ENCODE measurements around the gene NEU2. TPM values are rescaled to one million over a fixed set of nuclear protein-coding genes. Genes with fewer than 3 reads are reported as not detected.

The NEU2 gene
- total RNA-seq, 1 experiment from 2014 or later: not detected

GRCh38 chr2:233039212-233039845 is 6.9 kb downstream of the NEU2 start (continued):
- TF ChIP-seq TCF7L2 (IDR thresholded peaks at IDR 0.05; ENCODE audit: borderline replicate concordance, extremely low read depth, insufficient read depth, insufficient read length) (no peak), SRF (IDR thresholded peaks at IDR 0.05; ENCODE audit: low read depth) (no peak), EZH2 (IDR thresholded peaks at IDR 0.05) (no peak), EZH2phosphoT487 (IDR thresholded peaks at IDR 0.05; ENCODE audit: borderline replicate concordance) (no peak), CTCF (IDR thresholded peaks at IDR 0.05 in 2 of 3, conservative IDR thresholded peaks at IDR 0.05 in 1 of 3; ENCODE audit: borderline replicate concordance in 1 of 3, insufficient read depth in 1 of 3, low read depth in 2 of 3, low read length in 2 of 3) (no peak), JUND (IDR thresholded peaks at IDR 0.05) (no peak), CEBPB (IDR thresholded peaks at IDR 0.05; ENCODE audit: low read depth) (no peak), ELF1 (IDR thresholded peaks at IDR 0.05; ENCODE audit: borderline replicate concordance, low read depth) (no peak), FOSL1 (IDR thresholded peaks at IDR 0.05; ENCODE audit: low read depth) (no peak), POLR2AphosphoS5 (IDR thresholded peaks at IDR 0.05; ENCODE audit: low read depth, low read length) (no peak)

GRCh38 chr2:233039846-233040530 is 7.5 kb downstream of the NEU2 start:
- intact Hi-C loops (cut with micrococcal nuclease): no loop called here
- peaks cover 0 to 4% of the 10 kb centered on the region in 2 experiments; a peak in 1 of 4 replicates for H3K9me3 ChIP-seq (ENCODE audit: control insufficient read depth in 1 of 2, insufficient read depth in 1 of 2, low read depth in 1 of 2, low read length in 2 of 2)
- H3K9me2 ChIP-seq (ENCODE audit: insufficient read depth): no peaks in the 10 kb centered on the region
- BruUV-seq (replicated peaks): no TSS peak
- no peaks in the 10 kb centered on the region for H3K4me1 ChIP-seq (ENCODE audit: control insufficient read depth in 1 of 2, insufficient read depth in 2 of 2, low read length in 2 of 2)
- no peak overlapping the region for H3K27ac ChIP-seq (ENCODE audit: low read depth, low read length)
- H3K27me3 ChIP-seq (ENCODE audit: insufficient read depth, low read length): no peaks in the 10 kb centered on the region
- no peak overlapping the region for H3K4me3 ChIP-seq (replicated peaks in 1 of 2; ENCODE audit: low read depth in 1 of 2, low read length in 2 of 2)
- H3K36me3 ChIP-seq (ENCODE audit: control insufficient read depth in 1 of 2, insufficient read depth in 2 of 2, low read length in 2 of 2): no peaks in the 10 kb centered on the region
- H2AFZ ChIP-seq (ENCODE audit: low read depth, low read length, poor library complexity, severe bottlenecking): no peak overlapping the region
- no peaks in the 10 kb centered on the region for H4K20me1 ChIP-seq (ENCODE audit: insufficient read depth)
- no peak for ATAC-seq
- ChIA-PET RAD21 (ENCODE audit: low non-redundant PET in 1 of 2, low total read pairs in 2 of 2, uncharacterized antibody in 2 of 2, unreplicated experiment in 2 of 2) (no interaction called here), CTCF (interaction anchor here (1.2 kb wide), 1 partner anchor 11 kb away, joined by 4 read pairs; no protein-coding TSS in a partner anchor), POLR2A (no interaction called here)
- no peak overlapping the region for H3K9ac ChIP-seq (ENCODE audit: low read length)
- no peaks in the 10 kb centered on the region for H3K79me2 ChIP-seq (ENCODE audit: insufficient read depth, low read length)
- DNase-seq (ENCODE audit: low read depth, low spot score): no peak
- H3K4me2 ChIP-seq (ENCODE audit: low read length): no peak overlapping the region
- TF ChIP-seq SP1 (IDR thresholded peaks at IDR 0.05; ENCODE audit: low read depth) (no peak), RAD21 (IDR thresholded peaks at IDR 0.05; ENCODE audit: low read depth) (no peak), CBX3 (IDR thresholded peaks at IDR 0.05; ENCODE audit: low read depth) (no peak), FOSL1 (IDR thresholded peaks at IDR 0.05; ENCODE audit: low read depth) (no peak), ZFX (IDR thresholded peaks at IDR 0.05) (no peak), ZNF274 (IDR thresholded peaks at IDR 0.05; ENCODE audit: low read depth, low read length) (no peak), JUND (IDR thresholded peaks at IDR 0.05) (no peak), SIN3A (IDR thresholded peaks at IDR 0.05; ENCODE audit: low read depth) (no peak), POLR2AphosphoS5 (IDR thresholded peaks at IDR 0.05; ENCODE audit: low read depth, low read length) (no peak), CEBPB (IDR thresholded peaks at IDR 0.05; ENCODE audit: low read depth) (no peak), REST (IDR thresholded peaks at IDR 0.05; ENCODE audit: low read depth) (no peak), SRF (IDR thresholded peaks at IDR 0.05; ENCODE audit: low read depth) (no peak), POLR2A (IDR thresholded peaks at IDR 0.05; ENCODE audit: borderline replicate concordance, extremely low read depth, insufficient read depth, insufficient read length) (no peak), EZH2phosphoT487 (IDR thresholded peaks at IDR 0.05; ENCODE audit: borderline replicate concordance) (no peak)

Data from HCT116 (cell line).